H1 (cell line): Measurements from ENCODE around the gene PDXDC1. TPM values are rescaled to one million over a fixed set of nuclear protein-coding genes. Genes with fewer than 3 reads are reported as not detected.

Experiments
- CHD2 ChIP-seq: IDR thresholded peaks from 2 replicates; pipeline ENCODE4 v1.6.1; 2012; ENCODE audit warnings: low read length, improper control_type of control experiment
- GTF2F1 ChIP-seq: IDR thresholded peaks from 2 replicates; pipeline ENCODE4 v1.6.1; 2012; ENCODE audit warnings: low read depth, low read length, improper control_type of control experiment, borderline replicate concordance
- HDAC2 ChIP-seq, 2 experiments: fragments of 300-600 bp in 1 of 2; sonication (generic) in 1 of 2; IDR thresholded peaks; 2 replicates each; pipeline ENCODE4 v1.6.1; 2011 to 2012; ENCODE audit warnings: low read depth in 2 of 2, low read length in 2 of 2, mild to moderate bottlenecking in 2 of 2, moderate library complexity in 2 of 2, borderline replicate concordance in 1 of 2, inconsistent platforms in 1 of 2
- JUND ChIP-seq: IDR thresholded peaks from 2 replicates; pipeline ENCODE4 v1.6.1; 2011; ENCODE audit warnings: mild to moderate bottlenecking, improper control_type of control experiment, low read length
- KDM1A ChIP-seq: fragments of 200-600, 300-600 bp; sonication (generic); IDR thresholded peaks from 2 replicates; pipeline ENCODE4 v1.7.1; 2016; ENCODE audit warnings: mild to moderate bottlenecking, low read length, borderline replicate concordance
- KDM4A ChIP-seq: IDR thresholded peaks from one replicate; pipeline ENCODE4 v1.7.1; 2012; ENCODE audit warnings: low read depth, mild to moderate bottlenecking, moderate library complexity, low read length, inconsistent platforms; ENCODE audit not compliant: severe bottlenecking
- MAFK ChIP-seq: IDR thresholded peaks from 2 replicates; pipeline ENCODE4 v1.6.1; 2012; ENCODE audit warnings: low read depth, mild to moderate bottlenecking, improper control_type of control experiment, low read length
- NRF1 ChIP-seq: IDR thresholded peaks from 2 replicates; pipeline ENCODE4 v1.6.1; 2011; ENCODE audit warnings: mild to moderate bottlenecking, low read depth, low read length, improper control_type of control experiment
- PHF8 ChIP-seq: fragments of 200-600 bp; sonication (generic); conservative IDR thresholded peaks from 2 replicates; pipeline ENCODE4 v1.7.1; 2012; ENCODE audit warnings: low read depth, mild to moderate bottlenecking, inconsistent platforms, low read length, moderate library complexity
- RFX5 ChIP-seq: IDR thresholded peaks from 2 replicates; pipeline ENCODE4 v1.6.1; 2011; ENCODE audit warnings: low read depth, low read length, improper control_type of control experiment, borderline replicate concordance
- RNF2 ChIP-seq: fragments of 200-900, 300-1000 bp; sonication (generic); IDR thresholded peaks from 2 replicates; pipeline ENCODE4 v1.7.1; 2016; ENCODE audit warnings: borderline replicate concordance, low read depth, mild to moderate bottlenecking, antibody characterized with exemption, low read length; ENCODE audit not compliant: poor library complexity, severe bottlenecking; ENCODE audit errors: missing control alignments
- SAP30 ChIP-seq: fragments of 300-600 bp; sonication (generic); IDR thresholded peaks from 2 replicates; pipeline ENCODE4 v1.7.1; 2012; ENCODE audit warnings: low read length, moderate library complexity, mild to moderate bottlenecking, inconsistent platforms; ENCODE audit not compliant: insufficient read depth, insufficient replicate concordance
- TAF1 ChIP-seq: IDR thresholded peaks from 2 replicates; pipeline ENCODE4 v1.6.1; 2011; ENCODE audit warnings: mild to moderate bottlenecking, low read depth, low read length
- TCF12 ChIP-seq: IDR thresholded peaks from 2 replicates; pipeline ENCODE4 v1.6.1; 2011; ENCODE audit warnings: low read depth, mild to moderate bottlenecking, low read length
- USF2 ChIP-seq: IDR thresholded peaks from 2 replicates; pipeline ENCODE4 v1.6.1; 2011; ENCODE audit warnings: low read length, improper control_type of control experiment
- polyA plus RNA-seq, 7 experiments: library from polyadenylated mRNA; depleted of rRNA in 3 of 7; stranded (reverse) in 5 of 7; unstranded in 2 of 7; fragments of >200 nt in 5 of 7; fragments of 200-250 nt in 2 of 7; gene quantifications; 1 replicate in 5 of 7; 2 replicates in 1 of 7; 4 replicates in 1 of 7; pipeline versions ENCODE4 v1.2.1 to v1.2.3, GENCODE V29; 2011 to 2013; ENCODE audit warnings: missing spikeins in 2 of 7, mixed read lengths in 2 of 7
- total RNA-seq: library from RNA; stranded (reverse); fragmentation: NEBNext Ultra II Directional; extraction: Animal tissue kit (Norgen Biotek cat#: 25700); gene quantifications from 2 replicates; pipeline ENCODE4 v1.2.1, GENCODE V29; 2021

PDXDC1 gene
- total and polyA plus RNA-seq, 2 of the 8 experiments (the other 6 are each of a cell fraction or from before 2014, with no cell fraction given) = 56.6 to 118 TPM

GRCh38 chr16:15055141-15056053 is 80.6 kb downstream of the PDXDC1 start (continued):
- peak; percentile 52; the same call in 1 of the 2 replicates for TF ChIP-seq TAF1
- TF ChIP-seq KDM4A = peak; percentile 91
- TF ChIP-seq MAFK = no peak
- no peak for TF ChIP-seq USF2
- TF ChIP-seq KDM1A = peak; percentile 97
- TF ChIP-seq RFX5 = no peak
- no peak for TF ChIP-seq RNF2
- TF ChIP-seq TCF12 = no peak
- TF ChIP-seq JUND = no peak
- no peak for TF ChIP-seq SAP30
- no peak for TF ChIP-seq GTF2F1
- peak; percentile 78 for TF ChIP-seq PHF8
- no peak for TF ChIP-seq NRF1
- TF ChIP-seq CHD2 = no peak
- TF ChIP-seq HDAC2 (IDR thresholded peaks at IDR 0.05; ENCODE audit: borderline replicate concordance in 1 of 2, low read depth in 2 of 2, low read length in 2 of 2) = peak in 1 of 2 experiments; percentile 81; a peak in 2 of 4 replicates
